GM10266 (cell line): ENCODE measurements around the gene BTF3.
"Not testable (repeated sequence)": the region's sequence is repeated elsewhere in the genome, so short reads cannot be mapped to it uniquely, and the experiment has no call there.

Experiments
- DNase-seq: peaks from one replicate; pipeline ENCODE4 v3.0.0; 2012; ENCODE audit errors: extremely low spot score
- TF ChIP-seq, protein P1 (sequence below): IDR thresholded peaks from 2 replicates; pipeline ENCODE4 v1.5.1; 2012; ENCODE audit warnings: mild to moderate bottlenecking, low read depth; ENCODE audit not compliant: control insufficient read depth, insufficient read depth; ENCODE audit errors: missing control alignments

The BTF3 gene

DNA sequence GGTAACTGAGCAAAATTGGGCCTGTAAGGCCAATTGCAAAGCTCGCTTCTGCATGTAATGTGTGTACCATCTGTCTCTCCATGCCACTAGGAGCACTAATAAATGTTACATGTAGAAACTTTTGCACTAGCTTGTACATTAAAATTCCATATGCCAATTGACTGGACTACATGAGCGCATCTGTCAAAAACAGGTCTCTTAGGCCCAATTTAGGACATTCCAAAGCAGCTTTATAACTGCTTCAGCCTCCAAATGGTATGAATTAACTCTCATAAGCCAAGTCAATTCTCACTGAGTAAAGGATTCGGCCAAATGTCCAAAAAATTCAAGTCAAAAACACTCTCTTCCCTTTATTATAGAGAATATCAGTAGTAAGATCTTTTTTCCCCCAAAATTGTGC, 26.1 kb upstream of the BTF3 start:
- no peak for DNase-seq
- TF ChIP-seq, protein P1, sequence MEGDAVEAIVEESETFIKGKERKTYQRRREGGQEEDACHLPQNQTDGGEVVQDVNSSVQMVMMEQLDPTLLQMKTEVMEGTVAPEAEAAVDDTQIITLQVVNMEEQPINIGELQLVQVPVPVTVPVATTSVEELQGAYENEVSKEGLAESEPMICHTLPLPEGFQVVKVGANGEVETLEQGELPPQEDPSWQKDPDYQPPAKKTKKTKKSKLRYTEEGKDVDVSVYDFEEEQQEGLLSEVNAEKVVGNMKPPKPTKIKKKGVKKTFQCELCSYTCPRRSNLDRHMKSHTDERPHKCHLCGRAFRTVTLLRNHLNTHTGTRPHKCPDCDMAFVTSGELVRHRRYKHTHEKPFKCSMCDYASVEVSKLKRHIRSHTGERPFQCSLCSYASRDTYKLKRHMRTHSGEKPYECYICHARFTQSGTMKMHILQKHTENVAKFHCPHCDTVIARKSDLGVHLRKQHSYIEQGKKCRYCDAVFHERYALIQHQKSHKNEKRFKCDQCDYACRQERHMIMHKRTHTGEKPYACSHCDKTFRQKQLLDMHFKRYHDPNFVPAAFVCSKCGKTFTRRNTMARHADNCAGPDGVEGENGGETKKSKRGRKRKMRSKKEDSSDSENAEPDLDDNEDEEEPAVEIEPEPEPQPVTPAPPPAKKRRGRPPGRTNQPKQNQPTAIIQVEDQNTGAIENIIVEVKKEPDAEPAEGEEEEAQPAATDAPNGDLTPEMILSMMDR, result no peak

DNA sequence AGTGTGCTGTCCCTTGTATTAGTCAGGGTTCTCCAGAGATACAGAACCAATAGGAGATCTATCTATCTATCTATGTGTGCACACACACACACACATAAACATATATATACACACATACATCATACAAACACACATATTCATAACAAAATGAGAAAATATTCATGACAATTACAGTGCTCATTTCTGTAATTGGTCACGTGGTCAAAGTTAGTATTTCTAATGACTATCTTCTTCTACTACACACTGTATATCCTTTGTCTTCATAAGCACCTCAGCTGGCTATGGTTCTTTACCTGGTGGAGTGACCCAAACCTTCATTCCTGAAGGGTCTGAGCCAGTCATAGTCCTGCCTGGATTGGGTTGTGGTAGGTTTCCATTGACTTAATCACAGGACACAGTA, 17.7 kb upstream of the BTF3 start:
- no peak for DNase-seq

DNA sequence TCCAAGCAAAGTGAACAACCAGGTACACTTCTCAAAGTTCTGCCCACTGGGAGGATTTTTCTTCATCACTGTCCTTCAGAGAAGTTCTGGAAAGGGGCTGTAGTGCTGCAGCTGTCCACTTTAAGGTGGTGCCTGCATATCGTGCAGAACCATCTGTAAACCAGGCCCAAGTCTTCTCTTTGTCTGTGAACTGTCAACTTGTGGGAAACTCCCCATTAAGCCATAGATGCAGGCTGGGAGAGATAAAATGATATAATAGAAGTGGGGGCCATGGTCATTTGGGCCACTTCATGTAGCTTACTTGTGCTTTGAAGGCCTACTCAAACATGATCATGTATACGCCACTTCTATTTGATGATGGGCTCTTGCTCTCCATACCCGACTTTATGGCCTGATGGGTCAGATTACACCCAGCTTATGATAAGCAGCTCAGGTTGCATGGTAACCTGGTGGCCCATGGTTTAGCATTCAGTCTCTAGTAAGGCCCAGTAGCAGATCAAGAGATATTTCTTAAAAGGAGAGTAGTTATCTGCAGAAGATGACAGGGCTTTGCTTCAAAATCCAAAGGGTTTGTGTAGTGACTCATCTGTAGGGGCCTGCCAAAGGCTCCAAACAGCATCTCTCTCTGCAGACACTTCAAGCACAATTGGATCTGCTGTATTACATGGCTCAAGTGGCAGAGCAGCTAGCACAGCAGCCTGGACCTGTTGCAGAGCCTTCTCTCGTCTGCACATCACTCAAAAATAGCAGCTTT, 15.7 kb upstream of the BTF3 start:
- DNase-seq, result no peak
- TF ChIP-seq, protein P1, result no peak

More for the DNA sequence above, 17.7 kb upstream of the BTF3 start:
- TF ChIP-seq, protein P1, result no peak

DNA sequence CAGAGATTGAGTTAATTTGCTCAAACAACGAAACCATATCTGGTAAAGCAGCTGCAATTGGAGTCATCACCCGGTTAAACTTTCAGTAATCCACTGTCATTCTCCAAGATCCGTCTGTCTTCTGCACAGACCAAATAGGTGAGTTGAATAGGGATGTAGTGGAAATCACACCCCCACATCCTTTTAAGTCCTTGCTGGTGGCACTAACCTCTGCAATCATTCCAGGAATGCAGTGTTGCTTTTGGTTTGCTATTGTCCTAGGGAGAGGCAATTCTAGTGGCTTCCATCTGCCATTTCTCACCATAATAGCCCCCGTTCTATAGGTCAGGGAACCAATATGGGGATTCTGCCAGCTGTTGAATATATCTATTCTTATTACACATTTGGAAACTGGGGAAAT, 14.6 kb upstream of the BTF3 start:
- DNase-seq, result no peak
- TF ChIP-seq, protein P1, result no peak

DNA sequence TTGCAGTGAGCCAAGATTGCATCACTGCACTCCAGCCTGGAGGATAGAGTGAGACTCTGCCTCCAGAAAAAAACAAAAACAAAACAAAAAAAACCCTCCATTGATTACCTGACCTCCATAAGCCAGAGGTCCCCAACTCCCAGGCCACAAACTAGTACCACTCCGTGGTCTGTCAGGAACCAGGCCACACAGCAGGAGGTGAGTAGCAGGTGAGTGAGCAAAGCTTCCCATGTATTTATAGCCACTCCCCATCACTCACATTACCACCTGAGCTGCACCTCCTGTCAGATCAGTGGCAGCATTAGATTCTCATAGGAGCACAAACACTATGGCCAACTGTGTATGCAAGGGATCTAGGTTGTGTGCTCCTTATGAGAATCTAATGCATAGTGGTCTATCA, 13.7 kb upstream of the BTF3 start:
- TF ChIP-seq, protein P1, result no peak
- no peak for DNase-seq

DNA sequence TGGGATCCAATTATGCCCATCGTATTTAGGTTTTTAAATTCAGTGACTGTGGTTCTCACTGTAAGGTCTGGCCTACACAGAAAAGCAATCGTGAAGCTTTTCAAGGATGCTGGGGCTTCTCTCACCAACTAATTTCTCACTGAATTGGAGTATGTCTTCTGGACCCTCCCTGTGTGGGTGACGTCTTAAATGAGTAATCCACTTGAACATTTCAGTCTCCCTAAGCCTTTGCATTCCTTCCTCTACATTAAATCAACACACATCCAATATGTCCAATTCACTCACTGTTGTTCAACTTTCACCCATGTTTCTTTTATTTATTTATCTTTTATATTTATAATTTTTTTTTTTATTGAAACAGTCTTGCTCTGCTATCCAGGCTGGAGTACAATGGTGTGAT, 12.5 kb upstream of the BTF3 start:
- TF ChIP-seq, protein P1, result no peak
- no peak for DNase-seq

DNA sequence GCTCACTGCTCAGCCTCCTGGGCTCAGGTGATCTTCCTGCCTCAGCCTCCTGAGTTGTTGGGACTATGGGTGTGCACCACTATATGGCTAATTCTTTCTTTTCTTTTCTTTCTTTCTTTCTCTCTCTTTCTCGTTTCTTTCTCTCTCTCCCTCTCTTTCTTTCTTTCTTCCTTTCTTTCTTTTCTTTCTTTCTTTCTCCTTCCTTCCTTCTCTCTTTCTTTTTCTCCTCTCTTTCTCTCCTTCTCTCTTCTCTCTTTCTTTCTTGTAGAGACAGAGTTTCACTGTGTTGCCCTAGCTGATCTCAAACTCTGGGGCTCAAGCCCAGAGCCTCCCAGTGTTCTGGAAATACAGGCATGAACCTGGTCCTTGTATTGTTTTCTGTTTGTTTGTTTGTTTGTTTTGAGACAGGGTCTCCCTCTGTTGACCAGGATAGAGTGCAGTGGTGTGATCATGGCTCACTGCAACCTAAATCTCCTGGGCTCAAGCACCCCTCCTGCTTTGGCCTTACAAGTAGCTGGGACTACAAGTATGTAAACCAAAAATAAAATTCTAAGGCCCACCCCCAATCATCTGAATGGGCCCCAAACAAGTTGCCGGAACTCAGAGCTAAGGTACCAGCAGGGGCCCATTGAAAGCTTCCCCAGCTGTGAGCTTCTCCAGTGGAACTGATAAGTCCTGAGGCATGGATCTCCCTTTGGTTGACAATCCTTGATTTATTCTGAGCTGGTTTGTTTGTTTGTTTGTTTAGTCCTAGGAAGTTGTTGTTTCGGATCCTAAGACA, 11.9 kb upstream of the BTF3 start:
- no peak for DNase-seq
- TF ChIP-seq, protein P1, result no peak

DNA sequence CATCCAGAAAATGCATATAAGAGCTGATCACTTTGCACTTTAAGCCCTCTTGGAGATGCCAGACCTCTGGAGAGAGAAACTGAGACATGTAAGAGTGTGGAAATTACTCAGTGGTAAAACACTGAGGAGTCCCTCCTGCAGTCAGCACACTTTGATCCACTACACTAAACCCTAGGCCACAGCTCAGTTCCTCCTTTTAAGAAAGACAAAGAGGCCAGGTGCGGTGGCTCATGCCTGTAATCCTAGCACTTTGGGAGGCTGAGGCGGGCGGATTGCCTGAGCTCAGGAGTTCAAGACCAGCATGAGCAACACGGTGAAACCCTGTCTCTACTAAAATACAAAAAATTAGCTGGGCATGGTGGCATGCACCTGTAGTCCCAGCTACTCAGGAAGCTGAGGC, 11.0 kb upstream of the BTF3 start:
- DNase-seq, result not testable (repeated sequence)
